M059J (cell line): Measurements from ENCODE around the gene GALNT10. TPM values are rescaled to one million over a fixed set of nuclear protein-coding genes. Genes with fewer than 3 reads are reported as not detected.
A peak's percentile ranks its signal among the peaks of the same experiment; 100 is the strongest.

Source experiments
- DNase-seq: peaks from one replicate; pipeline ENCODE4 v3.0.0-alpha.2; 2012; ENCODE audit warnings: low read depth
- total RNA-seq: library from RNA; depleted of rRNA; stranded (reverse); fragments of >200 nt; shearing (Covaris generic); gene quantifications from 2 replicates; pipeline ENCODE4 v1.2.3, GENCODE V29; 2014

The GALNT10 gene
- total RNA-seq, 1 experiment from 2014 or later: 45.4 TPM

- no peak for DNase-seq
These were observed 102.7 kb downstream of the GALNT10 start for GRCh38 chr5:154293219-154293618.

GRCh38 chr5:154295551-154295950, 105.0 kb downstream of the GALNT10 start:
- DNase-seq: no peak

- DNase-seq: no peak
These were observed 106.1 kb downstream of the GALNT10 start for GRCh38 chr5:154296525-154297159.

GRCh38 chr5:154298065-154298464, 107.5 kb downstream of the GALNT10 start:
- DNase-seq: no peak

GRCh38 chr5:154300207-154300883, 109.8 kb downstream of the GALNT10 start:
- DNase-seq: no peak

GRCh38 chr5:154301726-154302125, 111.2 kb downstream of the GALNT10 start:
- no peak for DNase-seq

GRCh38 chr5:154302161-154302560, 111.6 kb downstream of the GALNT10 start:
- DNase-seq: no peak

- no peak for DNase-seq
These were observed 112.6 kb downstream of the GALNT10 start for GRCh38 chr5:154303133-154303532.

- DNase-seq: peak; percentile 87
These were observed 118.2 kb downstream of the GALNT10 start for GRCh38 chr5:154308443-154309370.

- DNase-seq: peak; percentile 84
These were observed 118.8 kb downstream of the GALNT10 start for GRCh38 chr5:154309371-154309745.

- DNase-seq: peak; percentile 86
These were observed 119.3 kb downstream of the GALNT10 start for GRCh38 chr5:154309805-154310204.

GRCh38 chr5:154311362-154311761, 120.8 kb downstream of the GALNT10 start:
- no peak for DNase-seq

GRCh38 chr5:154312000-154312399, 121.5 kb downstream of the GALNT10 start:
- DNase-seq: no peak

GRCh38 chr5:154312576-154312975, 122.0 kb downstream of the GALNT10 start:
- peak; percentile 7 for DNase-seq

GRCh38 chr5:154313360-154314017, 123.0 kb downstream of the GALNT10 start:
- no peak for DNase-seq

GRCh38 chr5:154315196-154315595, 124.7 kb downstream of the GALNT10 start:
- no peak for DNase-seq

GRCh38 chr5:154315756-154316155, 125.2 kb downstream of the GALNT10 start:
- DNase-seq: no peak

- DNase-seq: no peak
These were observed 125.8 kb downstream of the GALNT10 start for GRCh38 chr5:154316223-154316935.

- DNase-seq: no peak
These were observed 127.4 kb downstream of the GALNT10 start for GRCh38 chr5:154317916-154318315.

- no peak for DNase-seq
These were observed 128.2 kb downstream of the GALNT10 start for GRCh38 chr5:154318691-154319090.

GRCh38 chr5:154319736-154320135, 129.2 kb downstream of the GALNT10 start:
- no peak for DNase-seq
